Omental fat pad (tissue), 4 donors: Measurements from ENCODE around the gene DEF6. TPM values are rescaled to one million over a fixed set of nuclear protein-coding genes. Genes with fewer than 3 reads are reported as not detected.

Source experiments
- ATAC-seq: fragments of 150-250 bp; one replicate; pipeline ENCODE4 v1.9.1; 2016; ENCODE audit warnings: mild to moderate bottlenecking, moderate library complexity; ENCODE audit not compliant: low FRiP score
- DNase-seq: peaks from one replicate; pipeline ENCODE4 v3.0.0-alpha.2; 2019; ENCODE audit warnings: low spot score
- CTCF ChIP-seq, 3 donors: fragments of 450-650 bp; IDR thresholded peaks; one replicate each; pipeline ENCODE4 v1.5.1; 2016 to 2017; ENCODE audit warnings: antibody characterized with exemption in 3 of 3, mild to moderate bottlenecking in 3 of 3, moderate library complexity in 2 of 3
- total RNA-seq, 4 donors: library from RNA; depleted of rRNA; stranded (reverse); fragments of >200 nt; gene quantifications; one replicate each; pipeline ENCODE4 v1.1.0, GENCODE V29; 2016

Gene DEF6, protein sequence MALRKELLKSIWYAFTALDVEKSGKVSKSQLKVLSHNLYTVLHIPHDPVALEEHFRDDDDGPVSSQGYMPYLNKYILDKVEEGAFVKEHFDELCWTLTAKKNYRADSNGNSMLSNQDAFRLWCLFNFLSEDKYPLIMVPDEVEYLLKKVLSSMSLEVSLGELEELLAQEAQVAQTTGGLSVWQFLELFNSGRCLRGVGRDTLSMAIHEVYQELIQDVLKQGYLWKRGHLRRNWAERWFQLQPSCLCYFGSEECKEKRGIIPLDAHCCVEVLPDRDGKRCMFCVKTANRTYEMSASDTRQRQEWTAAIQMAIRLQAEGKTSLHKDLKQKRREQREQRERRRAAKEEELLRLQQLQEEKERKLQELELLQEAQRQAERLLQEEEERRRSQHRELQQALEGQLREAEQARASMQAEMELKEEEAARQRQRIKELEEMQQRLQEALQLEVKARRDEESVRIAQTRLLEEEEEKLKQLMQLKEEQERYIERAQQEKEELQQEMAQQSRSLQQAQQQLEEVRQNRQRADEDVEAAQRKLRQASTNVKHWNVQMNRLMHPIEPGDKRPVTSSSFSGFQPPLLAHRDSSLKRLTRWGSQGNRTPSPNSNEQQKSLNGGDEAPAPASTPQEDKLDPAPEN
- 10 to 100 TPM in 2 of 4 donors, 1 to 10 TPM in 2; 6.6 to 17.4 (median 9.3) TPM for total RNA-seq

GRCh38 chr6:35297601-35298481 is at the start of gene DEF6:
Gene DEF6 (plus strand): TSS chr6:35297818. CDS start chr6:35297857, 39 bp downstream.
- no peak for DNase-seq
- ATAC-seq = peak; percentile 87
- TF ChIP-seq CTCF (IDR thresholded peaks at IDR 0.05) = peak in 1 of 3 donors; percentile 19

DNA sequence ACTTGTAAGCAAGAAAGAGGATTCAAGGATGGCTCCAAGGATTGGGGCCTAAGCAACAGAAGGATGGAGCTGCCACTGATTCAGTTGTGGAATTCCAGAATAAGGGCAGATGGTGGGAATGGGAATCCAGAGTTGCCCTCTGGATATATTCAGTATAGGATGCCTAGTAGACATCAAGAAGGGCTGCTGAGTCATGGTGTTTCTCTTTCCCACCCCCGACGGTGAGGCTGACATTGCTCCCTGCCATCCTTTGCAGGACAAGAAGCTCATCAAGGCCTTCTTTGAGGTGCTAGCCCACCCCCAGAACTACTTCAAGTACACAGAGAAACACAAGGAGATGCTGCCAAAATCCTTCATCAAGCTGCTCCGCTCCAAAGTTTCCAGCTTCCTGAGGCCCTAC is 49.3 kb upstream of the DEF6 start:
- no peak for ATAC-seq
- no peak for DNase-seq
- no peak for TF ChIP-seq CTCF (IDR thresholded peaks at IDR 0.05)

- TF ChIP-seq CTCF (IDR thresholded peaks at IDR 0.05) = no peak
- ATAC-seq = no peak
These were observed 48.7 kb upstream of the DEF6 start for GRCh38 chr6:35248965-35249364.

DNA sequence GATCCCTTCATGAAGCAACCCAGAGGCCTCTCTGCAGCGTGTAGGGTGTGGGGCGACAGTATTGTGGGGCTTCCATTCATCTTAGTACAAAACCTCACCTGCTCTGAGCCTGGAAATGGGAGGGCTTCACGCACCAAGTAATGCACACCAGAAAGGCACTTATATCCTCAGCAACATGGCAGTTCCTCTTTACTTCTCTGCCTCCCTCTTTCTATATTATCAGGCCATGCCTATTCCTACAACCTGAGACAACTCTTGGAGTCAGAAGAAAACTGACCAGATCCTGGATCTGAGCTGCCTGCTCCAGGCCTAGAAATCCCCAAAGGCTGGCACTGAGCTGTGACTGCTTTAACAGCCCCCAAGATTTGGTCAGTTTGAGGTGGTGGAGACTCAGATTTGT is 45.7 kb upstream of the DEF6 start:
- ATAC-seq = no peak
- DNase-seq = no peak
- TF ChIP-seq CTCF (IDR thresholded peaks at IDR 0.05) = no peak

More at GRCh38 chr6:35248965-35249364, 48.7 kb upstream of the DEF6 start:
- no peak for DNase-seq

GRCh38 chr6:35253249-35253648 is 44.4 kb upstream of the DEF6 start:
- TF ChIP-seq CTCF (IDR thresholded peaks at IDR 0.05) = no peak
- DNase-seq (no peak), ATAC-seq (no peak)

GRCh38 chr6:35258336-35258735 is 39.3 kb upstream of the DEF6 start:
- no peak for TF ChIP-seq CTCF (IDR thresholded peaks at IDR 0.05)
- no peak for ATAC-seq
- DNase-seq = no peak
